Hematopoietic multipotent progenitor cell treated with erythropoietin and hydrocortisone succinate and interleukin-3 and kit ligand, for 17 days (in vitro differentiated cells): ENCODE data around the gene SON.
"Not testable (repeated sequence)": the region's sequence is repeated elsewhere in the genome, so short reads cannot be mapped to it uniquely, and the experiment has no call there.

Experiments
- DNase-seq: peaks from one replicate; pipeline ENCODE4 v3.0.0-alpha.2; 2015; ENCODE audit warnings: low spot score

The SON gene

DNA sequence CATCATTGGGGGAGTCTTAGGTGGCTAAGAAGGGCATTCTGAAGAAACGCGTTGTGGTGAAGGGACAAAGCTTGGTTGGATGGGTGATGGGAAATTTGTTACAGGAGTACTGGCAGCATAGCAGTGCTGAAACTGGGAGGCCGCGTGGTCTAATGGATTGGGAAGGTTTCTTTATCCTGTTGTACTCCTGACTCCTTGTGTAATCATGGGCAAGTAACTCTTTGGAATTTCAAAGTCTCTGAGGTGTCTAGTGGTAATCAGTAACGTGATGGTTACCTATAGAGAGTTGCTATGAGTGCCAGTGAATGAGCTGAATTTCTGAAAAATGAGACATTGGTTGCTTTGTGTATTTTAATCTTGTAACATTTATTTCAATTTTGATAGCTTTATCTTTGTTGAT lies 27.2 kb downstream of the SON start:
- no peak for DNase-seq

DNA sequence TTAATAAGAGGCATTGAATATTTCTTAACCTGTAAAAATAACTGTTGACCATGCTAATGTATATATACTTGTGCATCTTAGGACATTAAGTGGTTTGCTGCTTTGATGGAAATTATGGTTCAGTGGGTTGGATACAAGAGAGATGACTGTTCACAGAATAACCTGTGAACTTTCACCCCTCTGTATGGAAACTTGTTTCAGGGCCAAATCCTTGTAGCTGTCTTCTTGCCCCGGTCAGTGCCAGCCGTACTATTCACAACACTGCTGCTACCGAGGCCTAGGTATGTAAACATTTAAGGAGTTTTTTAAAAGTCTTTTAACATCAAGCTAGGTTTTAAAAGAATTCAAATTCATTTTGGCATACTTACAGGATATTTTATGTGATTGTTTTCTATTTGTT lies 29.5 kb downstream of the SON start:
- DNase-seq = no peak

DNA sequence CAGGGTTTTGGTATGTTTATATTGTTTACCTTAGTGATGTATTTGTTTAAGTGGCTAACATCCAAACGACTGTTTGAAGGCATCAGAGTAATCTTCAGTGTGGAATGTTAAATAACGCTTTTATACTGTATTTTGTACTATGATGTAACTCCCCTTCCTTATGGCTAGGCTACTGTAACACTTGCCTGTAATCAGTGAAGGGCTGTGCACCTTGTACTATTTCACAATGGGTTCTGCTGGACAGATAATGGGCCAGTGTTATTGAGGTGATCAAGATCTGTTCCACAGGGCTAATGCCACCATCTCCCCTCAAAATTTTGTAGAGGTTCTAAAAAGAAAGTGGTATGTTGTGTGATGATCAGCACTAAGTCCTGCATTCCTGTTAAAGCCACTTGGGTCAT lies 33.9 kb downstream of the SON start:
- not testable (repeated sequence) for DNase-seq

DNA sequence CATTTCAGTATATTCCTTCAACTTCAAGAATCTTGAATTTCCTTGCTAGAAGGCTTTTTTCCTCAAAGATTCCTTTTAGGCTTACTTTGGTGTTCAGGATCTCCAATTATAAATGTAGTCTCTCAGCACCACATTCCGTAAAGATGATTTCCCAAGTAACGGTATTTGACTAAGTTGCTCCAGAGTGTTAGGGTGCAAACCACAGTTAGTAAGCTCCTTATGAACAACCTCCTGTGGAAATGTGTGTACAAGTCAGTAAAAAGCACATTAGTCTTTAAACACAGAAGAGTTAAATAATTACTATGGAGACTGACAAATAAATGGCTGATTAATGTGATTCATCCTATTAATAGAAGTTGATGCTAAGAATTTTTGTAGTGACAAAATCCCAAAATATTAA lies 35.4 kb downstream of the SON start:
- no peak for DNase-seq

DNA sequence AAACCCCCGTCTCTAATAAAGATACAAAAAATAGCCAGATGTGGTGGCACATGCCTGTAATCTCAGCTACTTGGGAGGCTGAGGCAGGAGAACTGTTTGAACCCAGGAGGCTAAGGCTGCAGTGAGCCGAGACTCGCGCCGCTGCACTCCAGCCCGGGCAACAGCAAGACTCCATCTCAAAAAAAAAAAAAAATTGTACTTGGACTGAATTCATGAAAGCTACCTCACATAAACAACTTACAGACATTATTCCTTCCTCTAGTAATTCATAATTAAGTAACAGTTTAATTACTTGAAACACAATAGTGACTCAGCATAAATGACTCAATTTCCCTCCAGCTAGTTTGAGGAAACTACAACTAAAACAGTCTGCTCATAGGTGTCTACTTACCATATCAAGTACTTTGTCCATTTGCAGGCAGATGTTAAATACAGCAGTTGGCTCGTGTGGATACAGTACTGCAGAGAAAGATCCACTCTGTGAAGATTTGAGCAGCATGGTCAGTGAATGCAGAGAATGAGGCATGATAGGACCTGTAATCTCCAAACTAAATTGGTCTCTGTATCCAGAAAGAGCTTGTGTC lies 36.2 kb downstream of the SON start:
- DNase-seq = peak; percentile 35

DNA sequence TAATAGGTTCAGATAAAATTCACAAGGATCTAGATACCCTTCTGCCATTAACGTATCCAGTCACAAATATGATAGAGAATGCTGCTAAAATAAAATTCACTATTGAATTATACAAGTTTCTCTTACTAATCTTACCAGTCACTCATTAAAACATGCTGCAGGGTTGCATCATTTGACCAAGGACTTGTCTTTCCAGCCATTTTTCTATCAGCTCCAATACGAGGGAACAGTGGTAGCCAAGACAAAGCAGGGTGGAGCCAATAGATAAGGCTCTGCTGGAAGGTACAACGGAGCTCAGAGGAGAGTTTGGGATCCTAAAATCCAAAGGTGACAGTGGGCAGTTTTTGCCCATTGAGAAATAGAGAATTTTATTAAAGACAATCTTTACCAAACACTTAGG lies 41.6 kb downstream of the SON start:
- no peak for DNase-seq

DNA sequence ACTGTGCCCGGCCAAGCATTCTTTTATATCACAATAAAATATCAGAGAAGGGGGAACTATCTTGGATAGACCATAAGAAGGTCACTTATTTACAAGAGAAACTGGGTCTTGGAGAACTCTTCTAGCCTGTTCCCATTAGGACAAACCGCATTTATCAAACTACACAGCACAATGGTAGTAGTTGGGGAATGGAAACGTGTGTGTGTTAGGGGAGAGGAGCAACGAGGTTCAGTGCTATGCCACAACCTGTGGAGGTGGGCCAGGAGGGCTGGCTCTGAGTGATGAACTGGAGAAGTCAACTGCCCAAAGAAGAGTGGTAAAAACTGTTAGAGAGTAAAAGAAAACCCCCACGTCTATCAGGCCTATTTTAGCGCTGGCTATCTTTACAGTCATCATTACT lies 44.1 kb downstream of the SON start:
- no peak for DNase-seq

DNA sequence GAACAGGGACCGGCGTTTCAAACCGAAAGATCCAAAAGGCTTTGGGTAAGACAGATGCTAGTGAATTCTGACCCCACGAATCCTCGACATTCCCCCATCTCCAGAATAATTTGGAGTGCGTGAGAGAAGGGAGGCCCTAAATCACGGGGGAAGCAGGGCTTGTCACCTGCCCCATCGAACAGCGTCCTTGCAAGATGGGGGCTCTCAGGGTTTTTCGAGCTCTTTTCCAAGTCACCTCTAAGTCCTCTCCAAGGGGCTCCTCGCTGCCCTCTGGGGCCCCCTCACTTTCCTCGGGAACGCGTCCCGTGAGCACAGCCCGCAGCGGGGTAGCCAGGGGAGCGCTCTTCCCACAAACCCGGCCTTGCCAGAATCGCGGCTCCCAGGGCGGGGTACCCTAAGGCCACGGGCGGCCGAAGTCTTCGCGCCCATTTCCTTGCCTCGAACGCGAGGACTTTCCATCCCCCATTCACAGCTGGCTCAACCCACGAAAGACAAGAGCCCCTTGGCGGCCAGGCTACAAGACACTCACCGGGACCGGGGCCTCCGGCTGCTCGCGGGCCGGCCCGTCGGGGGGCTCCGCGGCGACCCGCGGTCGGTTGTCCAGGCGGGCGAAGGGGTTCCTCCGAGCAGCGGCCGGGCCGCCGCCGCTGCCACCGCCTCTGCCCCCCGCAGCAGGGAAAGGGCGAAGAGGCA lies 45.1 kb downstream of the SON start:
- DNase-seq = no peak

DNA sequence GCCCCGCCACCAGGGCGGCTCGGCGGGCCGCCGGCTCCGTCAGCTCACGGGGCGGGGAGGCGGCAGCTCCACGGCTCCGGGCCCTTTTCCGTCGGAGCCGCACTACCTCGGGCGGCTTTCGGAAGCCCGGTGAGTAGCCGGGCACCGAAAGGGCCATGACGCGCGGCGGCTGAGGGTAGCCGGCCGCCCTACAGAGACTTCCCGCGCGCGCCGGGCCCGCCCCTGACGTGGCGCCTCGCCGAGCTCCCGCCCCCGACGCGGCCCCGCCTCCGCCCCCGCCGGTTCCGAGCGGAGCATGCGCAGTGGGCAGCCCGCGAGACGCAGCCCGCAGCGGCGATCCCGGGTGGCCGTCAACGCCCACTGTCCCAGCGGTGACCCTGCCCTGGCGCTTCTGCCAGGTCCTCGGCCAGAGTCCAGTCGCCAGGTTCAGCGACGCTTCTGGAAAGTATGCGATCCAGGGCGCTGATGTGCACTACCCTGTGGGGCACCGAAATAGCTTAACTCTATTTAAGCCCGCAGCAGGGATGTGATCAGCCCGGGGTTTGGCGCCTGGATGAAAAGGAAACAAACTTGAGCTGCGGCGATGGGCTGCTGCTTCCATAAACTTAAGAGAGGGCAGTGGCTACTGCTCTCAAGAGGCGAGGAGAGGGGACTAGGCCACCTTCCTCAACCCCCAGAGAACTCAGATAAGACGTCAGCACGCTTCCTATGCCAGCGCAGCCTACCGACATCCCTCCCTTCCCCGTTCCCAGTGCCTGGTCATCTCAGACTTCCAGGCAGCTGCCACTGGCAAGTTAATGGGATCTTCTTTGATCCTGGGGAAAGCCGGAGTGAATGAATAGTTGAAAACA lies 45.9 kb downstream of the SON start, which contains the start of gene DONSON:
TSS of gene DONSON (minus strand) at position 200 of the 851 bp plus-strand sequence. CDS start at position 157, 43 bp downstream.
- peak; percentile 88 for DNase-seq

DNA sequence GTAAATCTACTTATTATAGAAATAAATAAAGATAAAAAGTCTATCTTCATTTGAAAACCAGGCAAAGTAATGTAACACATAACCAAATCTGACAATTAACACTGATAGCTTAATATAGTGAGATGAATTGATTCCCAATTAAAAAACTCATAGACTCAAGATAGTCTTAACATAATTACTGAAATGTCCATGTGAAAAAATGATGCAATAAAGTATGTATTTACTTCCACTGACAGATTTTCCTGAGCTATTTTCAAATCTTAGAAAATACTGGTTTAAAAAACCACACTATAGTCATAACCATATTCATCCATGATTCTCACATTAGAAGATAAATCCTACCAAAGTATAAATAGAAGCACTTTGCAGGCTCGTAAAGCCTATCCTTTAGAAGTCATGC lies 55.2 kb downstream of the SON start:
- DNase-seq = no peak

DNA sequence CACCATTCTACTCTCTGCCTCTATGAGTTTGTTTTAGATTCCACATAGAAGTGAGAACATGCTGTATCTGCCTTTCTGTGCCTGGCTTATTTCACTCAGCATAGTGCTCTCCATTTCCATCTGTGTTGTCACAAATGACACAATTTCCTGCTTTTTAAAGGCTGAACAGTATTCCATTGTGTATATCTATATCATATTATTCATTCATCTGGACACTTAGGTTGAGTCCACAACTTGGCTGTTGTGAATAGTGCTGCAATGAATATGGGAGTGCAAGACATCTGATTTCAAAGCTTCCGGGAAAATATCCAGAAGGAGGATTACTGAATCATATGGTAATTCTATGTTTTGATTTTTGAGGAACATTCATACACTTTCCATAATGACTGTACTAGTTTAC lies 65.7 kb downstream of the SON start:
- no peak for DNase-seq

DNA sequence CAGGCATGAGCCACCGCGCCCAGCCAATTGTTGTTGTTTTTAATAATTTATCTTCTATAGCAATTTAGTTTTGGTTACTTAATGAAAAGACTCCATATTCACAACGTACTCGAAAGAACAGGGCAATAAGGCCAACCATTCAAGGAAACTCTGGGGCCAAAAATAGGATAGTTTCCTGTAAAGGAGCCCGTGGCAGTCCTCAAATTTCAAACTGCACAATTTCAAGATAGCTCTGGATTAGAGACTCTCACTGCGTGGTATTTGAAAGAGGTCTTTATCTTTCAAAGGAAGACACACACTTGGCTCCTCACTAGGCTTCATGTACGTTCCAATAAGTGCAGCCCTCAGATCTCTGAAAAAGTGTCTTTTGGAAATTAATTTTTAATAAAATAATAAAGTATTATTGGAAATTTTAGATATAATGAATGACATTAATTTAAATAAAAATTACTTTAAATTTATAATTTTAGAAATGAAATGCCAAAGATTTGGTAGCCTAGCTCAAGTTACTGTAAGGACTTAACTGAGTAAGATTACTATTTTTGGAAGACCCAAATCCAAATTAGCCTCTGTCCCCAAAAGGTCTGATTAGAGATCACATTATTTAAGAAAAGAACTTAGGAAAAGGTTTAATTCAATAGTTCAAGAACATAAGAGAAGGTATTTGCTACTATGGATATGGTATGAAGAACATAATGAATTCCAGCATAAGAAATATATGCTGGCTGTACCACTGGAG lies 68.3 kb downstream of the SON start:
- DNase-seq = no peak

DNA sequence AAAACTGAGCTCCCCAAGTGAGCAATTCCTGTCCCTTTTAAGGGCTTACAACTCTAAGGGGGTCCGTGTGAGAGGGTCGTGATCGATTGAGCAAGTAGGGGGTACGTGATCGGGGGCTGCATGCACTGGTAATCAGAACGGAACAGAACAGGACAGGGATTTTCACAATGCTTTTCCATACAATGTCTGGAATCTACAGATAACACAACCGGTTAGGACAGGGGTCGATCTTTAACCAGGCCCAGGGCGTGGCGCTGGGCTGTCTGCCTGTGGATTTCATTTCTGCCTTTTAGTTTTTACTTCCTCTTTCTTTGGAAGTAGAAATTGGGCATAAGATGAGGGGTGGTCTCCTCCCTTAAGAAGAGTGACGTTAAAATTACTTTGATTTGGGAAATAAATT lies 74.7 kb downstream of the SON start:
- not testable (repeated sequence) for DNase-seq

DNA sequence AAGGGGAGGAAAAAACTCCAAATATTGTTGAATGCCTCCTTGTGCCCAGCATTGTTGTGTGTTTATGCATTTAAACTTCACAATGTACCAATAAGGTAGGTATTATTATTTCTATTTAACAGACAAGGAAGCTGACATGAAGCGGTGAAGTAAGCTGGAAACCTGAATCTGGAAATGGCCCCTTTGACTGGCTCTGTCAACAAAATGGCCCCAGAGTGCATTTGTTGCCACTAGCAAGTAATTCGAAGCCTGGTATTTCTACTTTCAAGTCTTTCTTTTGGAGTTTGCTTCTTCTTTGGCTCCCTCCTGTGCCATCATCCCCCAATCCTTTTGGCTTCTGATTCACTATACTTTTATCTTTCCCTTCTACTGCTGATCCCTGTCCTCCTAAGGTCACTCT lies 75.6 kb downstream of the SON start:
- DNase-seq = no peak

DNA sequence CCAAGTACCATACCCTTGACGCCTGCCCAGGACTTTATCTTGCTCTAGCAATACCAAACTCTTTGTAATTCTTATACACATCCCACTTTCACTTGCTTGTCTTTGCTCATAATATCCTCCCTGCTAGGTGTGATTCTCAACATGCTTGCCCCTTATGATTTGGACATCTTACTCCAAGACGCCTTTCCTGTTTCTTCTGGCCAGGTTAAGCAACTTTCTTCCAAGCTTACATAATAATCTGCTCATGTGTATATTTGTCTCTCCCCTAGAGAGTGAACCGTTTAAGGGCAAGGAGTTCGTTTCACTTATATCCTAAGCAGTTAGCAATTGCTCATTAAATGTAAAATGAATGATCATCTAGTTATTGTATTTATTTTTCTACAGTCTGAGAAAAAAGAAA lies 76.9 kb downstream of the SON start:
- no peak for DNase-seq

DNA sequence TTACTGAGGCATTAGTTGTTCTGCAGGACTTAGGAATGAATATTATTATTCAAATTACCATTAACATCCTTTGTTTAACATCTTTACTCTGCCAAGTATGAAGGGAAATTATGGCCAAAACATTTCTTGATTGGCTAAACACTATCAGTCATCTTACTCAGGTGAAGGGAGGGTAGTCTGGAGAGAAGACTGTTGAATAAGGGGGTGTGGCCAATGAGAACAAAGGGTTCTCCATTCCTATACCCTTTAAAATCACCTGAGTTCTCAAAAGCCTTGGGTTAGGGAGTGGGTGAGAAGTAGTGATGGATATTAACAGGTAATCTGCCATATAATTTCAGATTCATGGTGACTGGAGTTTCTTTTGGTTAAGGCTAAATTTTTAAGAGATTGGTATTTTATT lies 79.4 kb downstream of the SON start:
- no peak for DNase-seq

DNA sequence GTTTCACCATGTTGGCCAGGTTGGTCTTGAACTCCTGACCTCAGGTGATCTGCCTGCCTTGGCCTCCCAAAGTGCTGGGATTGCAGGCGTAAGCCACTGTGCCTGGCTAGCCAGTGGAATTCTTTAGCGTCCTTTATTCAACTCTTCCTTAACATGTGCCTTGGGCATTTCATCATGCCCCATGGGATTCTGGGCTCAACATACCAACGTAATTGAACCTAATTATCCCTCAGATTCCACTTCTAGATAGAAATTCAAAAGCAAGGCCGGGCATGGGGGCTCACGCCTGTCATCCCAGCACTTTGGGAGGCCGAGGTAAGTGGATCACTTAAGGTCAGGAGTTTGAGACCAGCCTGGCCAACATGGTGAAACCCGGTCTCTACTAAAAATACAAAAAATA lies 83.3 kb downstream of the SON start:
- not testable (repeated sequence) for DNase-seq
